ELF-1 (cell line): ENCODE measurements around the gene DMGDH.

ENCODE experiments used
- DNase-seq: peaks from one replicate; pipeline ENCODE4 v3.0.0-alpha.2; 2016; ENCODE audit warnings: low read depth, low spot score

DMGDH gene

GRCh38 chr5:78974601-78975000 is 94.9 kb downstream of the DMGDH start:
- no peak for DNase-seq

- DNase-seq: no peak
These were observed 95.5 kb downstream of the DMGDH start for GRCh38 chr5:78974011-78974410.

- DNase-seq: no peak
These were observed 96.6 kb downstream of the DMGDH start for GRCh38 chr5:78972654-78973428.

- DNase-seq: no peak
These were observed 97.5 kb downstream of the DMGDH start for GRCh38 chr5:78971998-78972397.

GRCh38 chr5:78968781-78969180 is 100.7 kb downstream of the DMGDH start:
- no peak for DNase-seq

- DNase-seq: no peak
These were observed 104.6 kb downstream of the DMGDH start for GRCh38 chr5:78964889-78965288.

- DNase-seq: no peak
These were observed 107.7 kb downstream of the DMGDH start for GRCh38 chr5:78961743-78962142.

GRCh38 chr5:78959767-78960166 is 109.7 kb downstream of the DMGDH start:
- no peak for DNase-seq

GRCh38 chr5:78958672-78959445 is 110.6 kb downstream of the DMGDH start:
- no peak for DNase-seq

GRCh38 chr5:78956901-78957300 is 112.6 kb downstream of the DMGDH start:
- DNase-seq: no peak

GRCh38 chr5:78953092-78953800 is 116.2 kb downstream of the DMGDH start:
- no peak for DNase-seq
